ENCODE measurements around the gene DGKG.
A peak's percentile ranks its signal among the peaks of the same experiment; 100 is the strongest.

DGKG gene

GRCh38 chr3:186367631-186368030 lies 5.6 kb upstream of the DGKG start:
- DNase-seq (ENCODE audit: low spot score), result no peak

GRCh38 chr3:186366206-186366605 lies 4.2 kb upstream of the DGKG start:
- DNase-seq (ENCODE audit: low spot score), result no peak

GRCh38 chr3:186365202-186365974 lies 3.4 kb upstream of the DGKG start:
- DNase-seq (ENCODE audit: low spot score), result no peak

GRCh38 chr3:186362988-186363387 lies 954 bp upstream of the DGKG start:
- no peak for DNase-seq (ENCODE audit: low spot score)

- no peak for DNase-seq (ENCODE audit: low spot score)
Observed at GRCh38 chr3:186362537-186362842, 456 bp upstream of the DGKG start.

GRCh38 chr3:186361246-186361761 lies 730 bp downstream of the DGKG start:
- peak; percentile 36 for DNase-seq (ENCODE audit: low spot score)

GRCh38 chr3:186360779-186361178 lies 1.3 kb downstream of the DGKG start:
- DNase-seq (ENCODE audit: low spot score), result peak; percentile 56

- no peak for DNase-seq (ENCODE audit: low spot score)
Observed at GRCh38 chr3:186359078-186359477, 3.0 kb downstream of the DGKG start.

- no peak for DNase-seq (ENCODE audit: low spot score)
Observed at GRCh38 chr3:186356152-186356551, 5.9 kb downstream of the DGKG start.

GRCh38 chr3:186354100-186354499 lies 7.9 kb downstream of the DGKG start:
- DNase-seq (ENCODE audit: low spot score), result no peak

GRCh38 chr3:186352369-186352768 lies 9.7 kb downstream of the DGKG start:
- DNase-seq (ENCODE audit: low spot score), result no peak

- peak; percentile 47 for DNase-seq (ENCODE audit: low spot score)
Observed at GRCh38 chr3:186342197-186342596, 19.8 kb downstream of the DGKG start.

- no peak for DNase-seq (ENCODE audit: low spot score)
Observed at GRCh38 chr3:186340204-186340603, 21.8 kb downstream of the DGKG start.

- peak; percentile 54 for DNase-seq (ENCODE audit: low spot score)
Observed at GRCh38 chr3:186339180-186339918, 22.7 kb downstream of the DGKG start.

GRCh38 chr3:186333256-186333655 lies 28.8 kb downstream of the DGKG start:
- DNase-seq (ENCODE audit: low spot score), result no peak

GRCh38 chr3:186330772-186331460 lies 31.1 kb downstream of the DGKG start:
- DNase-seq (ENCODE audit: low spot score), result peak; percentile 40

GRCh38 chr3:186329589-186329988 lies 32.4 kb downstream of the DGKG start:
- no peak for DNase-seq (ENCODE audit: low spot score)

GRCh38 chr3:186327912-186328487 lies 34.0 kb downstream of the DGKG start:
- DNase-seq (ENCODE audit: low spot score), result no peak

- no peak for DNase-seq (ENCODE audit: low spot score)
Observed at GRCh38 chr3:186322761-186323160, 39.3 kb downstream of the DGKG start.

GRCh38 chr3:186321746-186322145 lies 40.3 kb downstream of the DGKG start:
- no peak for DNase-seq (ENCODE audit: low spot score)

GRCh38 chr3:186320862-186321568 lies 41.0 kb downstream of the DGKG start:
- DNase-seq (ENCODE audit: low spot score), result no peak

GRCh38 chr3:186319945-186320344 lies 42.1 kb downstream of the DGKG start:
- DNase-seq (ENCODE audit: low spot score), result no peak

All from germinal center (tissue), 1 donor.